Panc1 (cell line): ENCODE measurements around the gene ULK3.
A peak's percentile ranks its signal among the peaks of the same experiment; 100 is the strongest.

Experiments
- TCF7L2 ChIP-seq: IDR thresholded peaks from 2 replicates; pipeline ENCODE4 v1.6.1; 2011; ENCODE audit warnings: mild to moderate bottlenecking, low read depth, low read length, inconsistent platforms
- TF ChIP-seq, protein P1 (sequence below): fragments of 450-650 bp; IDR thresholded peaks from 2 replicates; pipeline ENCODE4 v1.5.1; 2017; ENCODE audit warnings: mild to moderate bottlenecking
- TF ChIP-seq, protein P2 (sequence below), 2 experiments: IDR thresholded peaks; 2 replicates each; pipeline ENCODE4 v1.6.1; 2011 to 2012; ENCODE audit warnings: low read depth in 2 of 2, control low read depth in 1 of 2, low read length in 1 of 2, mild to moderate bottlenecking in 1 of 2, moderate library complexity in 1 of 2; ENCODE audit not compliant: insufficient read depth in 1 of 2

DNA sequence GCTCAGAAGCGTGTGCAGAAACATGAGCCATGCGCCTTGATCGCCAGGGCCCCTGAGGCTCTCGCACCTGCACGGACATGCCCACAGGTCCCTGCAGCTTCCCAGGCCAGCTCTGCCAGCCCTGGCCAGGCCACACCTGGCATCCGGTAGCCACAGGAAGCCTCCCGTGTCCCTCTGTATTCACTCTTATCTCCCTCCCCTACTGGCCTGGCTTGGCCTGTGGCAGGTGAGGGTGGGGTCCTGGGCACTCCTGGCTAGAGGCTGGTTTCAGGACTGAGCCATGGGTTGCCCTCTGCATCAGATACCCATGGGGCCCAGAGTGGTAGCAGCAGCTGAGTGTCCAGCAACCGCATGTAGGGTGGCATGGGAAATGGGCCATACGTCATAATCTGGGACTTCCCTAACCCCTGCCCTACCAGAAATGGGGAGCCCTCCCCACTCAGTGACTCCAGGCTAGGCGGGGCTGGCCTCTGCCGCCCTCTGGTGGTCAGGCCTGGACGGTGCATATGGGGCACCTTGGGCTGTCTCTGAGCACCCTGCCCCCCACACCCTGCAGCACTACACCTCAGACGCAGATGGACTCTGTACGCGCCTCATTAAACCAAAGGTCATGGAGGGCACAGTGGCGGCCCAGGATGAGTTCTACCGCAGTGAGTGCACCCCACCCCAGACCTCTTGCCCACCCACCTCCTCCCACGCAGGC lies 42.9 kb downstream of the ULK3 start:
- TF ChIP-seq, protein P1, sequence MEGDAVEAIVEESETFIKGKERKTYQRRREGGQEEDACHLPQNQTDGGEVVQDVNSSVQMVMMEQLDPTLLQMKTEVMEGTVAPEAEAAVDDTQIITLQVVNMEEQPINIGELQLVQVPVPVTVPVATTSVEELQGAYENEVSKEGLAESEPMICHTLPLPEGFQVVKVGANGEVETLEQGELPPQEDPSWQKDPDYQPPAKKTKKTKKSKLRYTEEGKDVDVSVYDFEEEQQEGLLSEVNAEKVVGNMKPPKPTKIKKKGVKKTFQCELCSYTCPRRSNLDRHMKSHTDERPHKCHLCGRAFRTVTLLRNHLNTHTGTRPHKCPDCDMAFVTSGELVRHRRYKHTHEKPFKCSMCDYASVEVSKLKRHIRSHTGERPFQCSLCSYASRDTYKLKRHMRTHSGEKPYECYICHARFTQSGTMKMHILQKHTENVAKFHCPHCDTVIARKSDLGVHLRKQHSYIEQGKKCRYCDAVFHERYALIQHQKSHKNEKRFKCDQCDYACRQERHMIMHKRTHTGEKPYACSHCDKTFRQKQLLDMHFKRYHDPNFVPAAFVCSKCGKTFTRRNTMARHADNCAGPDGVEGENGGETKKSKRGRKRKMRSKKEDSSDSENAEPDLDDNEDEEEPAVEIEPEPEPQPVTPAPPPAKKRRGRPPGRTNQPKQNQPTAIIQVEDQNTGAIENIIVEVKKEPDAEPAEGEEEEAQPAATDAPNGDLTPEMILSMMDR: peak; percentile 99
- TF ChIP-seq, protein P2, sequence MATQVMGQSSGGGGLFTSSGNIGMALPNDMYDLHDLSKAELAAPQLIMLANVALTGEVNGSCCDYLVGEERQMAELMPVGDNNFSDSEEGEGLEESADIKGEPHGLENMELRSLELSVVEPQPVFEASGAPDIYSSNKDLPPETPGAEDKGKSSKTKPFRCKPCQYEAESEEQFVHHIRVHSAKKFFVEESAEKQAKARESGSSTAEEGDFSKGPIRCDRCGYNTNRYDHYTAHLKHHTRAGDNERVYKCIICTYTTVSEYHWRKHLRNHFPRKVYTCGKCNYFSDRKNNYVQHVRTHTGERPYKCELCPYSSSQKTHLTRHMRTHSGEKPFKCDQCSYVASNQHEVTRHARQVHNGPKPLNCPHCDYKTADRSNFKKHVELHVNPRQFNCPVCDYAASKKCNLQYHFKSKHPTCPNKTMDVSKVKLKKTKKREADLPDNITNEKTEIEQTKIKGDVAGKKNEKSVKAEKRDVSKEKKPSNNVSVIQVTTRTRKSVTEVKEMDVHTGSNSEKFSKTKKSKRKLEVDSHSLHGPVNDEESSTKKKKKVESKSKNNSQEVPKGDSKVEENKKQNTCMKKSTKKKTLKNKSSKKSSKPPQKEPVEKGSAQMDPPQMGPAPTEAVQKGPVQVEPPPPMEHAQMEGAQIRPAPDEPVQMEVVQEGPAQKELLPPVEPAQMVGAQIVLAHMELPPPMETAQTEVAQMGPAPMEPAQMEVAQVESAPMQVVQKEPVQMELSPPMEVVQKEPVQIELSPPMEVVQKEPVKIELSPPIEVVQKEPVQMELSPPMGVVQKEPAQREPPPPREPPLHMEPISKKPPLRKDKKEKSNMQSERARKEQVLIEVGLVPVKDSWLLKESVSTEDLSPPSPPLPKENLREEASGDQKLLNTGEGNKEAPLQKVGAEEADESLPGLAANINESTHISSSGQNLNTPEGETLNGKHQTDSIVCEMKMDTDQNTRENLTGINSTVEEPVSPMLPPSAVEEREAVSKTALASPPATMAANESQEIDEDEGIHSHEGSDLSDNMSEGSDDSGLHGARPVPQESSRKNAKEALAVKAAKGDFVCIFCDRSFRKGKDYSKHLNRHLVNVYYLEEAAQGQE (IDR thresholded peaks at IDR 0.05; ENCODE audit: insufficient read depth in 1 of 2, low read depth in 2 of 2, low read length in 1 of 2): no peak
- no peak for TF ChIP-seq TCF7L2
